Erythroblast (primary cell): ENCODE results near the gene ELFN2.
A peak's percentile ranks its signal among the peaks of the same experiment; 100 is the strongest.

Experiments used
- DNase-seq, 2 experiments: peaks; one replicate each; lab custom pipeline; 2025; lab: John Stamatoyannopoulos, UW
- GATA1 ChIP-seq: IDR thresholded peaks from 2 replicates; pipeline ENCODE4 v1.6.1; 2011; ENCODE audit warnings: low read depth, mild to moderate bottlenecking, control low read depth, low read length, moderate library complexity
- POLR2A ChIP-seq: IDR thresholded peaks from 2 replicates; pipeline ENCODE4 v1.6.1; 2011; ENCODE audit warnings: mild to moderate bottlenecking, low read length

Gene ELFN2

DNA sequence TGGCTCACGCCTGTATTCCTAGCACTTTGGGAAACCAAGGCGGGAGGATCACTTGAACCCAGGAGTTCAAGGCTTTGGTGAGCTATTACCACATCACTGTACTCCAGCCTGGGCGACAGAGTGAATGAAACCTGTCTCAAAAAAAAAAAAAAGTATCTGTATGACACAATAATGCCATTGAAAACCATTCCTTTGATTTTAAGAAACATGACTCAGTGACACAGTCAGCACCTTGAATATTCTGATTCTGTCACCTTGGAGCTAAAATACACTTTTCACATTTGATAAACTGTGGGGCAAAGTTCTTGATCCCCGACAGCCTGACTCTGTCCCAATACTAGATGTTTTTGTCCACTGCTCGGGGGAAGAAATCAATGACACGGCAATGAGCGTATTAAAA is 16.7 kb upstream of the ELFN2 start:
- DNase-seq = no peak
- TF ChIP-seq POLR2A (no peak), GATA1 (no peak)

DNA sequence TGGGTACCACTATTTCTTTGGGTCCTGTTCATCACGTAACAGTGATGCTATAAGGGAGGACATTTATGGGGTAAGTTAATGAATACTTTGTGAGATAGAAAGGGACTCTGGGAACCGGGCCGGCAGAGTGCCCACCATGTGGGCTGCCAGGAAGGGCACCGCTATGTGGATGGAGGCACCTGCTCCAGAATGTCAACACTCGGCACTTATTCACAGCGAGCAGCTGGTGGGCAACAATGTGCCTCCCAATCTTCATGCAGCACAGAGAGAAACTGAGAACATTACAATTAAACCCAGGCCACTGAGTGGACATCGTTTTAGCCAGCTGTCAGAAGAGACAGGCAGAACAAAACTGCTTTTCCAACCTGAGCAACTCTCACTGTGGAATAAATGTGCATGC is 15.8 kb upstream of the ELFN2 start:
- TF ChIP-seq POLR2A = no peak
- no peak for TF ChIP-seq GATA1
- no peak for DNase-seq

DNA sequence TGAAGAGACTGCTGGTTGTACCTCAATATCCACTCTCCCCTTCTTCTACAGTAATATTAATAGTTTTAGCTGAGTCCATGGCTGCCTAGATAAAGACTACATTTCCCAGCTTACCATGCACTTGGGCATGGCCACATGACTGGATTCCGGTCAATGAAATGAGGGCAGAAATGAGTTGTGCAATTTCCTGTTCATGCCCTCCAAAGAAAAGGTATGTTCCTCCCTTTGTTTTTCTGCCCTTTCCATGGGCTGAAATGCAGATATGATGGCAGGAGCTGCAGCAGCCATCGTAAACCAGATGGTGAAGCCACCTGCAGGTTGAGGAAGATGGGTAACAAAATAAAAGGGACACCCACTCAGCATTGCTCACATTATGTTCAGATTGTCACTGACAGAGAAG is 15.3 kb upstream of the ELFN2 start:
- TF ChIP-seq GATA1 = no peak
- TF ChIP-seq POLR2A = no peak
- no peak for DNase-seq

GRCh38 chr22:37442135-37442534 is 14.9 kb upstream of the ELFN2 start:
- DNase-seq = no peak
- no peak for TF ChIP-seq GATA1
- TF ChIP-seq POLR2A = no peak

DNA sequence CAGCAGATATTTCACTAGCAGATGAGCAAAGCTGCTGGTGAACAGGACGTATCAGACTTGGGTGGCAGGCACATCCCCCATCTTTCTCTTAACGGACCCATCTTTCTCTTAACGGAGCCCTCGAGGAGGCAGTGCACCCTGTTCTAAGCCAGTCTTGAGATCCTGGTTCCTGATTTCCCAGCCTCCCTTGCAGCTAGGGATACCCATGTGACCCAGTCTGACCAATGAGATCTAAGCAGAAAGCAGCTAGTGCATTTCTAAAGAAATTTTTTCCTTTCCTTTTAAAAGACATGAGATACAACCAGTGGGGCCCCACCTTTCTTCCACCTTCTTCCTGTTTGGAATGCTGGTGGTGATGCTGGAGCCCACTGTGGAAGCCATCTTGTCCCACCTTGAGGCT is 13.6 kb upstream of the ELFN2 start:
- no peak for DNase-seq
- no peak for TF ChIP-seq POLR2A
- no peak for TF ChIP-seq GATA1

DNA sequence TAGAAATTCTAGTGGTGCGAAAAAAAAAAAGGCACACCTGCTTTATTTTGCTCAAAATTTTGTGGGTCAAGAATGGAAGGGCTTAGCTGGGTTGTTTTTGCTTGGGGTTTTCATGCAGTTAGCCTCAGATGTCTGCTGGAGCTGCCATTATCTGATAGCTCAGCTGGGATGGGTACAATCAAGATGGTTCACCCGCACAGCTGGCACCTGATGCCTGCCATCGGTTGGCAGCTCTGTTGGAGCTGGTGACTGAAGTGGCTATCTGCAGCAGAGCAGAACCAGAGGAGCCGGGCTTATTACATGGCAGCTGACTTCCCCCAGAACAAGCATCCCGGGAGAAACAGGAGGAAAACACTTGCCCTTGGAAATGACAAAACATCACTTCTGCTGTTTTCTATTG is 12.1 kb upstream of the ELFN2 start:
- TF ChIP-seq POLR2A (no peak), GATA1 (no peak)
- DNase-seq = no peak

DNA sequence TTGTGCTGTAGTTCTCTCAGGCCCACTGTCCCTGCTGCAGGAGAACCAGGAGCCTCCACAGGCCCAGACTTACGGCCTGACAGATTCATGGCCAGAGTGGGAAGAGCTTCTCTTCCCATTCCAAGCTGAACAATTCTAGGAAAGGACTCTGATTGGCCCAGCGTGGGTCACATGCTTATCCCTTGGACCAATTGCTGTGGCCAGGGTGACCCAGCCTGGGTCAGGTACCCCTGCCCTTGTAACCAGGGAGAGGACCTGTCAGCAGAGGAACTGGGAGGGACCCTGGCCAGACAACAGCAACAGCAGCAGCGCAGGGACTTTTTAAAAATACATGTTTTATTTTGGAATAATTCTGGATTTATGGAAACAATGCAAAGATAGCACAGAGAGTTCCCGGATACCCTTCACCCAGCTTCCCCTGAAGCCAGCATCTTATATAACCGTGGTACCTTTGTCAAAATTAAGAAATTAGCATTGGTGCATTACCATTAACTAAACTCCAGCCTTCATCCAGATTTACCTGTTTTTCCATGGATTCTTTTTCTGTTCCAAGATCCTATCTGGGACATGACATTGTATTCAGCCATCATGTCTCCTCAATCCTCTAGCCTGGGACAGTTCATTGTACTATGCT is 8.8 kb upstream of the ELFN2 start:
- DNase-seq = no peak
- TF ChIP-seq POLR2A (no peak), GATA1 (no peak)

DNA sequence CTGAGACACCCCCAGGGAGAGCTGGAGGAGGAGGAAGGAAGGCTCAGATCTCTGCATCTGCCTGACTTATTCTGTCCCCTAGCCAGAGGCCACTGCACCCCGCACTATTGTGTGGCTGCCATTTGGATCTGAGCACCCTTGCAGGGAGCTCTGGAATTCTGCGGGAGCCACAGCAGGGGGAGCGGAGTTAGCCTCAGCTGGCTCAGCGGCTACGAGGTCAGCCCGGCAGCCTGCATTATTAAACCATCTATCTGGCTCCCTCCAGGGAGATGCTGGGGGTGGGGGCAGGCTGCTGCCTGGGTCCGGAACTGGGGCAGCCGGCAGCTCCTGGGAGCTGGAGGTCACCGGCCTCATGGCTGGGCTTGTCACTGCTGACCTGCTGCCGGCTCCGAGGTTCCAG is 6.5 kb upstream of the ELFN2 start:
- TF ChIP-seq GATA1 = no peak
- DNase-seq = no peak

- no peak for DNase-seq
- no peak for TF ChIP-seq POLR2A
- TF ChIP-seq GATA1 = no peak
Measured at GRCh38 chr22:37432708-37433054, 5.4 kb upstream of the ELFN2 start.

DNA sequence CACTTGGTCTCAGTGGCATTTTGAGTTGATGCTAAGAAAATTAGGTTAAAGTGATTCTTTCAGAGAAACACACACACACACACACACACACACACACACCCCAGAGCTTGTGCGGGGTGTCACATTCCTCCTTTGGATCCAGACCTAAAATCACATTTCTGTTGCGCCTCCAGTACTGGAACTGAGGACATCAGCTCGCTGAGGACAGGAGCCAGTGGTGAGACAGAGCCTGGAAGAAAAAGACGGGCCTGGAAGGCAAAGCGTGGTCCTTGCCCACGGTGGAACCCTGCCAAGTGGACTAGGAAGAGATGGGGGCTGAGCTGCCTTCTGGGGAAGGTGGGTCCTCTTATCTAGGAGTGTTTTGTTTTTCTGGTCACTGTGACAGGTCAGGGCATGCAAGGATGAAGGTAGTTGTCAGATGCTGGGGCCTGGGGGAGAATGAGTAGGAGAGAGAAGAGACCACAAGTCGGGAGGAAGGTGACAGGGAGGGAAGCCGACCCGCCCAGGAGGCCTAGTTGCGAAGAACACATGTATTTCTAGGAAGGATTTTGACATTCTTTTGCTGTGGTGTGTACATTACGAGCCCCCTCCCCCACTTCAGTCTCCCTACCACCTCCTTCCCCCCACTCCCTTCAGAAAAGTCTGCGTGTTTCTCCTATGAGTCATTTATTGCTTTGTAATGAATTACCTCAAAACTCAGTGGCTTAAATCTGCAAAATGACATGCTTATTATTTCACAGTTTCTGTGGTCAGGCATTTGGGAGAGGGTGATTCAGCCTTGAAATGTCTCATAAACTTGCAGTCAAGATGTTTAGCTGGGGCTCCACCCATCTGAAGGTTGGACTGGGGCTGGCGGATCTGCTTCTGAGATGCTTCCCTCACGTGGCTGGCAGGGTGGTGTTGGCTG is 4.8 kb upstream of the ELFN2 start:
- no peak for DNase-seq
- no peak for TF ChIP-seq GATA1
- TF ChIP-seq POLR2A = no peak

DNA sequence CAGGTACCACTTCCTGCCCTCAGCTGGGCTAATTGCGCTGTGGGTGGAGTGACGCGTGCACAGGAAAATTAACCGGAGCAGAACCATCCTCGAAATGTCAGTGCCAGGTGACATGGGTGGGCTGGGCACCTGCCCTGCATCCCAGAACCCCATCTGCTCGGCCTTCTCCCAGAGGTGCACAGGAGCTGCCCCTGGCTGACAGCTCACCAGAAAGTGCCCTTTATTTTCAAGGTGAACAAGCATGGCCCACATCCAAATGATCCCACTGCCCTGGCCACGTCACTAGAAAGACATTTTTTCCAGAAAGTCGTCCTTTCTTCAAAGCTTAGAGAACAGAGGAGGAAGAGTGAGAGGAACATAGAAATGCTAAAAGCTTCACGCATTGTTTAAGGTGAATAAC is 4.1 kb upstream of the ELFN2 start:
- no peak for TF ChIP-seq POLR2A
- TF ChIP-seq GATA1 = no peak

DNA sequence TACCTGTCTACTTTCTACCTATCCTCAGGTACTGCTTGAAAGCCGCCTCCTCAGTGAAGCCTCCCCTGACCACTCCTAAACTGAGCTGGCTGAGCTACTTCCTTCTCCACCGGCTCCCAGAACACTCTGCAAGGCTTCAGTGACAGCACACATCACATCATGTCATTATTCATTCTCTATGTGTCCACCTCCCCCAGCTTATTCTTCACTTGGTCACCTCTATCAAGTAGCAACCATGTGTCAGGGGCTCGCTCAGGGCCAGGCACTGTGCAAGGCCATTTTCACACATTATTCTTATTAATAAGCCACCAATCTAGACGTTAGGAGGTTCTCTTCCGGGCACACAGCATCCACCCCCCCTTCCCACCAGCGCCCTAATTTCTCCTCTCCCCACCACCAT is 3.7 kb upstream of the ELFN2 start:
- DNase-seq = no peak
- TF ChIP-seq GATA1 (no peak), POLR2A (no peak)

More for the DNA sequence above, 4.1 kb upstream of the ELFN2 start:
- no peak for DNase-seq

DNA sequence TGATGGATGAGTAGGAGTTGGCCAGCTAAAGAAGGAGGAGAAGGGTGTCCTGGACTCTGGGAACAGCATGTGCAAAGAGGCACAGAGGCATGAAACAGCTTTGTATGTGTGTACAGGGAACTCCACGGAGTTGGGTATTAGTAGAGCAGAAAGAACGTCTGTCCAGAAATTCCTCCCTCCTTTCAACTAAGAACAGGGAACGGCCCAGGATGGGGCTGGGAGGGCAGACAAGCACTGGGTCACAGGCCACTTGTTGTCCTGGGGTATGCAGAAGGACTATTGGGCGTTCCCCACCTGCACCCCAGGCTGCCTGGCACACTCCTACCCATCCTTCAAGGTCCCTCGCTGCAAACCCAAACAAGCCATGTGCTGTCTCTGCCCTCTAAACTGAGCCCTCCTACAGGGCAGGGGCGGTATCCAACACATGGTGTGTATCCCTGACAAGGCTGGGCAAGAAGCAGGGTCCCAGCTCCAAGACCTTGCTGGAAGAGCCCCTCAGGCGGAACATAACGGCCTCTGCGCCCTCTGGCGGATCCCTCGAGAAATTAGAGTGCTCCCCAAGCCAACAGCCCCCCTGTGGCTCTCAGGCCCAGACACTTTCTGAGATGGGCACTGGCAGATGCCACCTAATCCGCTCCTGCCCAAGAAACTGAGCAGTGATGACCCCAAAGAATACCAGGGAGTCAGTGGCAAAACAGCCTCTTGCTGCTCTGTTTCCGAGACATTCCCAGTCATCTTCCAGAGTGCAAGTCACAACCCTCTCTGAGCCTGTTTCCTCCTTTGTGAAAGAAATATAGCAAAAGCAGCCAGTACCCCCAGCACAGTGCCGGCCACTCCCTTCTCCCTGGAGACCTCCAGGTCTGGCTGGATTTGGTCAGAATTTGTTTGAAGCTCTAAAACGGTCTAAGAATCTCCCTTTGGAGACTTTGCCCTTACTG is 1.6 kb upstream of the ELFN2 start:
- DNase-seq = peak; percentile 41 to 60
- TF ChIP-seq GATA1 (no peak), POLR2A (no peak)
